Anterior cingulate cortex (tissue), 58 donors: ENCODE measurements around the gene PCDHA5.
"Not testable (repeated sequence)": the region's sequence is repeated elsewhere in the genome, so short reads cannot be mapped to it uniquely, and the experiment has no call there.

Source experiments
- DNase-seq, 58 donors: peaks; one replicate each; lab custom pipeline; 2025; lab: John Stamatoyannopoulos, UW

The PCDHA5 gene

DNA sequence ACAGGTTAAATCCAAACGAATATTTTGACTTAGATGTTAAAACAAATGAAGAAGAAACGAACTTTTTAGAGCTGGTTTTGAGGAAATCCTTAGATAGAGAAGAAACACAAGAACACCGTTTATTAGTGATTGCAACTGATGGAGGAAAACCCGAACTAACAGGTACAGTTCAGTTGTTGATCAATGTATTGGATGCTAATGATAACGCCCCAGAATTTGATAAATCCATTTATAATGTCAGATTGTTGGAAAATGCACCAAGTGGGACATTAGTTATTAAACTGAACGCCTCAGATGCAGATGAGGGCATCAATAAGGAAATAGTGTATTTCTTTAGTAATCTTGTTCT, 842 bp downstream of the PCDHA5 start:
- DNase-seq = no peak

DNA sequence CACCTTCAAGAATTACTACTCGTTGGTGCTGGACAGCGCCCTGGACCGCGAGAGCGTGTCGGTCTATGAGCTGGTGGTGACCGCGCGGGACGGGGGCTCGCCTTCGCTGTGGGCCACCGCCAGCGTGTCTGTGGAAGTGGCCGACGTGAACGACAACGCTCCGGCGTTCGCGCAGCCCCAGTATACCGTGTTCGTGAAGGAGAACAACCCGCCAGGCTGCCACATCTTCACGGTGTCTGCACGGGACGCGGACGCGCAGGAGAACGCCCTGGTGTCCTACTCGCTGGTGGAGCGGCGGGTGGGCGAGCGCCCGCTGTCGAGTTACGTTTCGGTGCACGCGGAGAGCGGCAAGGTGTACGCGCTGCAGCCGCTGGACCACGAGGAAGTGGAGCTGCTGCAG, 1.6 kb downstream of the PCDHA5 start:
- DNase-seq = not testable (repeated sequence)

DNA sequence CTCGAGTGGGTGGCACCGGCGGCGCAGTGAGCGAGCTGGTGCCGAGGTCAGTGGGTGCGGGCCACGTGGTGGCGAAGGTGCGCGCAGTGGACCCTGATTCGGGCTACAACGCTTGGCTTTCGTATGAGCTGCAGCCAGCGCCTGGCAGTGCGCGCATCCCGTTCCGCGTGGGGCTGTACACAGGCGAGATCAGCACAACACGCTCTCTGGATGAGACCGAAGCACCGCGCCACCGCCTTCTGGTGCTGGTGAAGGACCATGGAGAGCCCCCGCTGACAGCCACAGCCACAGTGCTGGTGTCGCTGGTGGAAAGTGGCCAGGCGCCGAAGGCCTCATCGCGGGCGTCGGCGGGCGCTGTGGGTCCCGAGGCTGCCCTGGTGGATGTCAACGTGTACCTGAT, 2.1 kb downstream of the PCDHA5 start:
- no peak for DNase-seq

DNA sequence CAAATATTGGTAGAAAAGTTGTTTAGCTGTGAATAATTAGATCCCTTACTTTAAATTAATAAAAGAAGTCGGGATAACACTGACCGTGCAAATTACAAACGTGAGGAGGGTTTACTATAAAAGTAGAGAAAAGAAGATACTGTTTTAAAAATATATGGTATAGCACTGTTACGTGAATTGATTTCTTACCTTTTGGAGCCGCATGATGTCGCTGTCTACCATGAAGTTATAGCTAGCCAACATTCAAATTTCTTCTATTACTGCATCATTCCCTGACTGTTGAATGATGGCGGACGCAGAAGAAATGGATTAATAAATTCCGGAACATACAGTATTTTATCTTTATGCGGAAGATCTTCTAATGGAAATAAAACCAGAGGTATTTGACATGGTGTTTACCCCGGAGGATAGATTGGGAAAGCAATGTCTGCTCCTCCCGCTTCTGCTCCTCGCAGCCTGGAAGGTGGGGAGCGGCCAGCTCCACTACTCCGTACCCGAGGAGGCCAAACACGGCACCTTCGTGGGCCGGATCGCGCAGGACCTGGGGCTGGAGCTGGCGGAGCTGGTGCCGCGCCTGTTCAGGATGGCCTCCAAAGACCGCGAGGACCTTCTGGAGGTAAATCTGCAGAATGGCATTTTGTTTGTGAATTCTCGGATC, 6.4 kb downstream of the PCDHA5 start, which contains the start of gene PCDHA6:
Gene PCDHA6 (plus strand): TSS at position 257 of the 658 bp plus-strand sequence. CDS start 132 bp downstream, at position 389.
- no peak for DNase-seq

DNA sequence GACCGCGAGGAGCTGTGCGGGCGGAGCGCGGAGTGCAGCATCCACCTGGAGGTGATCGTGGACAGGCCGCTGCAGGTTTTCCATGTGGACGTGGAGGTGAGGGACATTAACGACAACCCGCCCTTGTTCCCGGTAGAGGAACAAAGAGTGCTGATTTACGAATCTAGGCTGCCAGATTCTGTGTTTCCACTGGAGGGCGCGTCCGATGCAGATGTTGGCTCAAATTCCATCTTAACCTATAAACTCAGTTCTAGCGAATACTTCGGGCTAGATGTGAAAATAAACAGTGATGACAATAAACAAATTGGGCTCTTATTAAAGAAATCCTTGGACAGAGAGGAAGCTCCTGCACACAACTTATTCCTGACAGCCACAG, 6.9 kb downstream of the PCDHA5 start:
- no peak for DNase-seq

DNA sequence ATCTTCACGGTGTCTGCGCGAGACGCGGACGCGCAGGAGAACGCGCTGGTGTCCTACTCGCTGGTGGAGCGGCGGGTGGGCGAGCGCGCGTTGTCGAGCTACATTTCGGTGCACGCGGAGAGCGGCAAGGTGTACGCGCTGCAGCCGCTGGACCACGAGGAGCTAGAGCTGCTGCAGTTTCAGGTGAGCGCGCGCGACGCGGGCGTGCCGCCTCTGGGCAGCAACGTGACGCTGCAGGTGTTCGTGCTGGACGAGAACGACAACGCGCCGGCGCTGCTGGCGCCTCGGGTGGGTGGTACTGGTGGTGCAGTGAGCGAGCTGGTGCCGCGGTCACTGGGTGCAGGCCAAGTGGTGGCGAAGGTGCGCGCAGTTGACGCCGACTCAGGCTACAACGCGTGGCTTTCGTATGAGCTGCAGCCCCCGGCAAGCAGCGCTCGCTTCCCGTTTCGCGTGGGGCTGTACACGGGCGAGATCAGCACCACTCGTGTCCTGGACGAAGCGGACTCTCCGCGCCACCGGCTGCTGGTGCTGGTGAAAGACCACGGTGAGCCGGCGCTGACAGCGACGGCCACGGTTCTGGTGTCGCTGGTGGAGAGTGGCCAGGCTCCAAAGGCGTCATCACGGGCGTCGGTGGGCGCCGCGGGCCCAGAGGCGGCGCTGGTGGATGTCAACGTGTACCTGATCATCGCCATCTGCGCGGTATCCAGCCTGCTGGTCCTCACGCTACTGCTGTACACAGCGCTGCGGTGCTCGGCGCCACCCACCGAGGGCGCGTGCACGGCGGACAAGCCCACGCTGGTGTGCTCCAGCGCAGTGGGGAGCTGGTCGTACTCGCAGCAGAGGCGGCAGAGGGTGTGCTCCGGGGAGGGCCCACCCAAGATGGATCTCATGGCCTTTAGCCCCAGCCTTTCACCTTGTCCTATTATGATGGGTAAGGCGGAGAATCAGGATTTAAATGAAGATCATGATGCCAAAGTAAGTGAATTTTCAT, 8.4 kb downstream of the PCDHA5 start:
- DNase-seq = not testable (repeated sequence)

DNA sequence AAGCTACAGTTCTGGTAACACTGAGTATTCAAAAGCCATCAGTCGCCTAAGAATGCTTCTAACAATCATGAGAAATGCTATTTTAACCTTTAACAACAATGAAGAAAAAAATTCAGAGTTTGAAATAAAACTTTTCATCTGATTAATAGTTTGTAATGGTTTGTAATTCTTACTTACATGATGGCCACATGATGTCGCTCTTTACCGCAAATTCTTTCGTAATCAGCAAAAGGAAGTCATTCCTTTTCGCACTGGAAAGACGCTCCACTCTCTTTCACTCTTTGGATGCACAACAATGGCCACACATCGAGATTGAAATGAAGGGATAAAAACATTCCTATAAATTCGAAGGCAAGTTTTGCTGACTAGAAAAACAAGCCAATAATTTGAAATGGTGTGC, 12.6 kb downstream of the PCDHA5 start, which contains the start of gene PCDHA7:
Gene PCDHA7 (plus strand): TSS at position 277 of the 400 bp plus-strand sequence. CDS start 115 bp downstream, at position 392.
- no peak for DNase-seq

DNA sequence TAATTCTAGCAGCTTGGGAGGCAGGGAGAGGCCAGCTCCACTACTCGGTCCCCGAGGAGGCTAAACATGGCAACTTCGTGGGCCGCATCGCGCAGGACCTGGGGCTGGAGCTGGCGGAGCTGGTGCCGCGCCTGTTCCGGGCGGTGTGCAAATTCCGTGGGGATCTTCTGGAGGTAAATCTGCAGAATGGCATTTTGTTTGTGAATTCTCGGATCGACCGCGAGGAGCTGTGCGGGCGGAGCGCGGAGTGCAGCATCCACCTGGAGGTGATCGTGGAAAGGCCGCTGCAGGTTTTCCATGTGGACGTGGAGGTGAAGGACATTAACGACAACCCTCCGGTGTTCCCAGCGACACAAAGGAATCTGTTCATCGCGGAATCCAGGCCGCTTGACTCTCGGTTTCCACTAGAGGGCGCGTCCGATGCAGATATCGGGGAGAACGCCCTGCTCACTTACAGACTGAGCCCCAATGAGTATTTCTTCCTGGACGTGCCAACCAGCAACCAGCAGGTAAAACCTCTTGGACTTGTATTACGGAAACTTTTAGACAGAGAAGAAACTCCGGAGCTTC, 13.1 kb downstream of the PCDHA5 start:
- not testable (repeated sequence) for DNase-seq

DNA sequence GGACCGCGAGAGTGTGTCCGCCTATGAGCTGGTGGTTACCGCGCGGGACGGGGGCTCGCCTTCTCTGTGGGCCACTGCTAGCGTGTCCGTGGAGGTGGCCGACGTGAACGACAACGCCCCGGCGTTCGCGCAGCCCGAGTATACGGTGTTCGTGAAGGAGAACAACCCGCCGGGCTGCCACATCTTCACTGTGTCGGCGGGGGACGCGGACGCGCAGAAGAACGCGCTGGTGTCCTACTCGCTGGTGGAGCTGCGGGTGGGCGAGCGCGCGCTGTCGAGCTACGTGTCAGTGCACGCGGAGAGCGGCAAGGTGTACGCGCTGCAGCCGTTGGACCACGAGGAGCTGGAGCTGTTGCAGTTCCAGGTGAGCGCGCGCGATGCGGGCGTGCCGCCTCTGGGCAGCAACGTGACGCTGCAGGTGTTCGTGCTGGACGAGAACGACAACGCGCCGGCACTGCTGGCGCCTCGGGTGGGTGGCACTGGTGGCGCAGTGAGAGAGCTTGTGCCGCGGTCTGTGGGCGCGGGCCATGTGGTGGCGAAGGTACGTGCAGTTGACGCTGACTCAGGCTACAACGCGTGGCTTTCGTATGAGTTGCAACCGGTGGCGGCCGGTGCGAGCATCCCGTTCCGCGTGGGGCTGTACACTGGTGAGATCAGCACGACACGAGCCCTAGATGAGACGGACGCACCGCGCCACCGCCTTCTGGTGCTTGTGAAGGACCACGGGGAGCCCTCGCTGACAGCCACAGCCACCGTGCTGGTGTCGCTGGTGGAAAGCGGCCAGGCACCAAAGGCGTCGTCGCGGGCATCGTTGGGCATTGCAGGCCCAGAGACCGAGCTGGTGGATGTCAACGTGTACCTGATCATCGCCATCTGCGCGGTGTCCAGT, 14.5 kb downstream of the PCDHA5 start:
- no peak for DNase-seq

DNA sequence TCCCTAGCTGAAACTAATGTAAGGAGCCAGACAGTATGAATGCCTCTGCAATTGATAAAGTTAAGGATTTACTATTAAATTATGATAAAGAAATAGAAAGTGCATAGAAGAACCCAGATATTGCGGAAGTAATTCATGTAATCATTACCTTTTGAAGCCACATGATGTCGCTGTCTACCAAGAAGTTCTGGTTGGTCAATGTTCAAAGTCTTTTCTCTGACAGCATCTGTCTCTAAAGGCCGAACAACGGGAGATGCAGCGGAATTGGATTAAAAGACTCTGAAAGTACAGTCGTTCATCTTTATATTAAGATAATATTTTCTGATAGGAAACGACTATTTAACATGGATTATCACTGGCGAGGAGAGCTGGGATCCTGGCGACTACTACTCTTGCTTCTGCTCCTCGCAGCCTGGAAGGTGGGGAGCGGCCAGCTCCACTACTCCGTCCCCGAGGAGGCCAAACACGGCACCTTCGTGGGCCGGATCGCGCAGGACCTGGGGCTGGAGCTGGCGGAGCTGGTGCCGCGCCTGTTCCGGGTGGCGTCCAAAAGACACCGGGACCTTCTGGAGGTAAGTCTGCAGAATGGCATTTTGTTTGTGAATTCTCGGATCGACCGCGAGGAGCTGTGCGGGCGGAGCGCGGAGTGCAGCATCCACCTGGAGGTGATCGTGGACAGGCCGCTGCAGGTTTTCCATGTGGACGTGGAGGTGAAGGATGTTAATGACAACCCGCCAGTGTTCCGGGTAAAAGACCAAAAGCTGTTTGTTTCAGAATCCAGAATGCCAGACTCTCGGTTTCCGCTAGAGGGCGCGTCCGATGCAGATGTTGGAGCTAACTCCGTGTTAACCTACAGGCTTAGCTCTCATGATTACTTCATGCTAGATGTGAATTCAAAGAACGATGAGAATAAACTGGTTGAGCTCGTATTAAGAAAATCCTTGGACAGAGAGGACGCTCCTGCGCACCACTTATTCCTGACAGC, 19.9 kb downstream of the PCDHA5 start, which contains the start of gene PCDHA8:
Gene PCDHA8 (plus strand): TSS at position 210 of the 985 bp plus-strand sequence. CDS start 135 bp downstream, at position 345.
- peak in 4 of 58 donors; percentile 1 to 33 (median 22) for DNase-seq

DNA sequence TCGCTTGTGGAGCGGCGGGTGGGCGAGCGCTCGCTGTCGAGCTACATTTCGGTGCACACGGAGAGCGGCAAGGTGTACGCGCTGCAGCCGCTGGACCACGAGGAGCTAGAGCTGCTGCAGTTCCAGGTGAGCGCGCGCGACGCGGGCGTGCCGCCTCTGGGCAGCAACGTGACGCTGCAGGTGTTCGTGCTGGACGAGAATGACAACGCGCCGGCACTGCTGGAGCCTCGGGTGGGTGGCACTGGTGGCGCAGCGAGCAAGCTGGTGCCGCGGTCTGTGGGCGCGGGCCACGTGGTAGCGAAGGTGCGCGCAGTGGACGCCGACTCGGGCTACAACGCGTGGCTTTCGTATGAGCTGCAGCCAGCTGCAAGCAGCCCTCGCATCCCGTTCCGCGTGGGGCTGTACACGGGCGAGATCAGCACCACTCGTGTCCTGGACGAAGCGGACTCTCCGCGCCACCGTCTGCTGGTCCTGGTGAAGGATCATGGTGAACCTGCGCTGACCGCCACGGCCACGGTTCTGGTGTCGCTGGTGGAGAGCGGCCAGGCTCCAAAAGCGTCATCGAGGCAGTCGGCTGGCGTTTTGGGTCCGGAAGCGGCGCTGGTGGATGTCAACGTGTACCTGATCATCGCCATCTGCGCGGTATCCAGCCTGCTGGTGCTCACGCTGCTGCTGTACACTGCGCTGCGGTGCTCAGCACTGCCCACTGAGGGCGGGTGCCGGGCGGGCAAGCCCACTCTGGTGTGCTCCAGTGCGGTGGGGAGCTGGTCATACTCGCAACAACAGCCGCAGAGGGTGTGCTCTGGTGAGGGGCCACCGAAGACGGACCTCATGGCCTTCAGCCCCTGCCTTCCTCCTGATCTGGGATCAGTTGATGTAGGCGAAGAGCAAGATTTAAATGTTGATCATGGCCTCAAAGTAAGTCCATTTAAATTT, 21.7 kb downstream of the PCDHA5 start:
- DNase-seq = no peak

DNA sequence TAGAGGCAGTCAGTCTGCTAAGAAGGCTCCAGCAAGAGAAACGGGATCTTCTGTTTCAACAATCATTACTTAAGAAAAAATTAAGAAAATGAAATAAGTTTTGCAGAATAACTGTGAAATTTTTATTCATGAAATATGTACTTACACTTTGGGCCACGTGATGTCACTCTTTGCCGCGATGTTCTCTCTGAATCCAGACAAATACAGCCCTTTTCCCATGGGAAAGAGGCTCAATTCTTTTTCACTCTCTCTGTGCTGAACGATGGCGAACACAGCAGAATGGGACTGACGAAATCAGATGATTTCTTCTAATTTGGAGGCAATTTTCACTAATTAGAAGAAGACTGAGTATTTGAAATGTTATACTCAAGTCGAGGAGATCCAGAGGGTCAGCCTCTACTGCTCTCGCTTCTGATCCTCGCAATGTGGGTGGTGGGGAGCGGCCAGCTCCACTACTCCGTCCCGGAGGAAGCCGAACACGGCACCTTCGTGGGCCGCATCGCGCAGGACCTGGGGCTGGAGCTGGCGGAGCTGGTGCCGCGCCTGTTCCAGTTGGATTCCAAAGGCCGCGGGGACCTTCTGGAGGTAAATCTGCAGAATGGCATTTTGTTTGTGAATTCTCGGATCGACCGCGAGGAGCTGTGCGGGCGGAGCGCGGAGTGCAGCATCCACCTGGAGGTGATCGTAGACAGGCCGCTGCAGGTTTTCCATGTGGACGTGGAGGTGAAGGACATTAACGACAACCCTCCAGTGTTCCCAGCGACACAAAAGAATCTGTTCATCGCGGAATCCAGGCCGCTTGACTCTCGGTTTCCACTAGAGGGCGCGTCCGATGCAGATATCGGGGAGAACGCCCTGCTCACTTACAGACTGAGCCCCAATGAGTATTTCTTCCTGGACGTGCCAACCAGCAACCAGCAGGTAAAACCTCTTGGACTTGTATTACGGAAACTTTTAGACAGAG, 27.0 kb downstream of the PCDHA5 start, which contains the start of gene PCDHA9:
Gene PCDHA9 (plus strand): TSS at position 244 of the 964 bp plus-strand sequence. CDS start 114 bp downstream, at position 358.
- DNase-seq = not testable (repeated sequence)

DNA sequence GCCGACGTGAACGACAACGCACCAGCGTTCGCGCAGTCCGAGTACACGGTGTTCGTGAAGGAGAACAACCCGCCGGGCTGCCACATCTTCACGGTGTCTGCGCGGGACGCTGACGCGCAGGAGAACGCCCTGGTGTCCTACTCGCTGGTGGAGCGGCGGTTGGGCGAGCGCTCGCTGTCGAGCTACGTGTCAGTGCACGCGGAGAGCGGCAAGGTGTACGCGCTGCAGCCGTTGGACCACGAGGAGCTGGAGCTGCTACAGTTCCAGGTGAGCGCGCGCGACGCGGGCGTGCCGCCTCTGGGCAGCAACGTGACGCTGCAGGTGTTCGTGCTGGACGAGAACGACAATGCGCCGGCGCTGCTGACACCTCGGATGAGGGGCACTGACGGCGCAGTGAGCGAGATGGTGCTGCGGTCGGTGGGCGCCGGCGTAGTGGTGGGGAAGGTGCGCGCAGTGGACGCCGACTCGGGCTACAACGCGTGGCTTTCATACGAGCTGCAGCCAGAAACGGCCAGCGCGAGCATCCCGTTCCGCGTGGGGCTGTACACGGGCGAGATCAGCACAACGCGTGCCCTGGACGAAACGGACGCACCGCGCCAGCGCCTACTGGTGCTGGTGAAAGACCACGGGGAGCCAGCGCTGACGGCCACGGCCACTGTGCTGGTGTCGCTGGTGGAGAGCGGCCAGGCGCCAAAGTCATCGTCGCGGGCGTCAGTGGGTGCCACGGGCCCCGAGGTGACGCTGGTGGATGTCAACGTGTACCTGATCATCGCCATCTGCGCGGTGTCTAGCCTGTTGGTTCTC, 28.6 kb downstream of the PCDHA5 start:
- not testable (repeated sequence) for DNase-seq

DNA sequence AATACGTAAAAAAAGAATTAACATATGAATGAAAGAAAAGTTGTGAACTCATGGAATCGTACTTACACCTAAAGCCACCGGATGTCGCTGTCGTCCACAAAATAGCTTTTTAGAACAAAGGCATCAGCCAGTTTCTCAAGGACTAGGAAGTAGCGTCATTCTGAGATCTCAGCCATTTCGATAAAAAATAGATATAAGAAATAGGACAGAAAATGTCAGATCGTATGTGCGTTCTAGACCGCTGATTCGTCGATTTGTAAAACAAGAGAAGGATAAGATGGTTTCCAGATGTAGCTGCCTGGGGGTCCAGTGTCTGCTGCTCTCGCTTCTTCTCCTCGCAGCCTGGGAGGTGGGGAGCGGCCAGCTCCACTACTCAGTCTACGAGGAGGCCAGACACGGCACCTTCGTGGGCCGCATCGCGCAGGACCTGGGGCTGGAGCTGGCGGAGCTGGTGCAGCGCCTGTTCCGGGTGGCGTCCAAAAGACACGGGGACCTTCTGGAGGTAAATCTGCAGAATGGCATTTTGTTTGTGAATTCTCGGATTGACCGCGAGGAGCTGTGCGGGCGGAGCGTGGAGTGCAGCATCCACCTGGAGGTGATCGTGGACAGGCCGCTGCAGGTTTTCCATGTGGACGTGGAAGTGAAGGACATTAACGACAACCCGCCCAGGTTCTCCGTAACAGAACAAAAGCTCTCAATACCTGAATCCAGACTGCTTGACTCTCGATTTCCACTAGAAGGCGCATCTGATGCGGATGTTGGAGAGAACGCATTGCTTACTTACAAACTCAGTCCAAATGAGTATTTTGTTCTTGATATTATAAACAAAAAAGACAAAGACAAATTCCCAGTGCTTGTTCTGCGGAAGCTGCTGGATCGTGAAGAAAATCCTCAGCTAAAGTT, 34.6 kb downstream of the PCDHA5 start, which contains the start of gene PCDHA10:
Gene PCDHA10 (plus strand): TSS at position 126 of the 903 bp plus-strand sequence. CDS start 152 bp downstream, at position 278.
- peak in 1 of 58 donors; percentile 17 for DNase-seq
